Nephron (organoid): Measurements from ENCODE around the gene BHLHA9.

Experiments used
- H3K27ac Mint-ChIP-seq, 3 experiments: 2 replicates each; pipeline ENCODE4 v1.8.0; 2020; ENCODE audit warnings: mixed read lengths in 3 of 3, mild to moderate bottlenecking in 2 of 3, moderate library complexity in 1 of 3
- H3K27me3 Mint-ChIP-seq: 2 replicates; pipeline ENCODE4 v1.8.0; 2021; ENCODE audit warnings: low read depth, mild to moderate bottlenecking, moderate library complexity, mixed read lengths
- H3K36me3 Mint-ChIP-seq: 2 replicates; pipeline ENCODE4 v1.8.0; 2020; ENCODE audit warnings: low read depth, mixed read lengths
- H3K4me1 Mint-ChIP-seq: 2 replicates; pipeline ENCODE4 v1.8.0; 2020; ENCODE audit warnings: mixed read lengths
- H3K4me3 Mint-ChIP-seq, 3 experiments: 2 replicates each; pipeline ENCODE4 v1.8.0; 2020; ENCODE audit warnings: mild to moderate bottlenecking in 3 of 3, mixed read lengths in 3 of 3, moderate library complexity in 2 of 3
- H3K9me3 Mint-ChIP-seq: 2 replicates; pipeline ENCODE4 v1.8.0; 2020; ENCODE audit warnings: mixed read lengths
- CTCF ChIP-seq, 3 experiments: fragments of 200-600 bp; sonication (generic); IDR thresholded peaks; one replicate each; pipeline ENCODE4 v1.5.0; 2021; ENCODE audit warnings: antibody characterized with exemption in 3 of 3; ENCODE audit not compliant: unreplicated experiment in 3 of 3

The BHLHA9 gene

GRCh38 chr17:1299552-1300370 lies 29.5 kb downstream of the BHLHA9 start:
- no peaks in the 10 kb centered on the region for H3K36me3 Mint-ChIP-seq
- no peak overlapping the region for H3K27ac Mint-ChIP-seq
- H3K27me3 Mint-ChIP-seq = peaks cover 44% of the 10 kb centered on the region
- no peak for TF ChIP-seq CTCF (IDR thresholded peaks at IDR 0.05; ENCODE audit: unreplicated experiment in 3 of 3)
- no peaks in the 10 kb centered on the region for H3K9me3 Mint-ChIP-seq
- no peak overlapping the region for H3K4me3 Mint-ChIP-seq
- H3K4me1 Mint-ChIP-seq = peaks cover 5% of the 10 kb centered on the region

GRCh38 chr17:1300371-1300905 lies 30.2 kb downstream of the BHLHA9 start:
- peaks cover 5% of the 10 kb centered on the region for H3K4me1 Mint-ChIP-seq
- no peaks in the 10 kb centered on the region for H3K36me3 Mint-ChIP-seq
- no peak overlapping the region for H3K27ac Mint-ChIP-seq

GRCh38 chr17:1301546-1301945 lies 31.3 kb downstream of the BHLHA9 start:
- no peaks in the 10 kb centered on the region for H3K9me3 Mint-ChIP-seq
- TF ChIP-seq CTCF (IDR thresholded peaks at IDR 0.05; ENCODE audit: unreplicated experiment in 3 of 3) = no peak
- H3K36me3 Mint-ChIP-seq = no peaks in the 10 kb centered on the region
- H3K27me3 Mint-ChIP-seq = peaks cover 54% of the 10 kb centered on the region
- peaks cover 5% of the 10 kb centered on the region for H3K4me1 Mint-ChIP-seq
- H3K27ac Mint-ChIP-seq = no peak overlapping the region
- no peak overlapping the region for H3K4me3 Mint-ChIP-seq

More at GRCh38 chr17:1300371-1300905, 30.2 kb downstream of the BHLHA9 start:
- H3K27me3 Mint-ChIP-seq = peaks cover 44% of the 10 kb centered on the region
- no peak for TF ChIP-seq CTCF (IDR thresholded peaks at IDR 0.05; ENCODE audit: unreplicated experiment in 3 of 3)
- no peaks in the 10 kb centered on the region for H3K9me3 Mint-ChIP-seq
- no peak overlapping the region for H3K4me3 Mint-ChIP-seq

GRCh38 chr17:1302761-1303160 lies 32.5 kb downstream of the BHLHA9 start:
- peaks cover 5% of the 10 kb centered on the region for H3K4me1 Mint-ChIP-seq
- peaks cover 3% of the 10 kb centered on the region for H3K9me3 Mint-ChIP-seq
- H3K36me3 Mint-ChIP-seq = no peaks in the 10 kb centered on the region
- TF ChIP-seq CTCF (IDR thresholded peaks at IDR 0.05; ENCODE audit: unreplicated experiment in 3 of 3) = no peak
- no peak overlapping the region for H3K4me3 Mint-ChIP-seq
- H3K27me3 Mint-ChIP-seq = peaks cover 54% of the 10 kb centered on the region
- H3K27ac Mint-ChIP-seq = no peak overlapping the region

- peaks cover 43% of the 10 kb centered on the region for H3K27me3 Mint-ChIP-seq
- peaks cover 5% of the 10 kb centered on the region for H3K4me1 Mint-ChIP-seq
These were observed 34.3 kb downstream of the BHLHA9 start for GRCh38 chr17:1304522-1304921.

More at GRCh38 chr17:1304522-1304921, 34.3 kb downstream of the BHLHA9 start:
- no peaks in the 10 kb centered on the region for H3K36me3 Mint-ChIP-seq
- H3K4me3 Mint-ChIP-seq = no peak overlapping the region
- H3K9me3 Mint-ChIP-seq = peaks cover 3% of the 10 kb centered on the region
- TF ChIP-seq CTCF (IDR thresholded peaks at IDR 0.05; ENCODE audit: unreplicated experiment in 3 of 3) = no peak
- no peak overlapping the region for H3K27ac Mint-ChIP-seq
